HG03060 (cell line): Measurements from ENCODE around the gene SLC19A1.

Experiments used
- ATAC-seq: cut with Tn5 transposase; IDR thresholded peaks from one replicate; pipeline ENCODE4 v1.9.1; 2021; ENCODE audit warnings: low read depth, moderate number of reproducible peaks; ENCODE audit not compliant: unreplicated experiment

The SLC19A1 gene

GRCh38 chr21:45546636-45547544 is 4.7 kb upstream of the SLC19A1 start:
- ATAC-seq: no peak

- ATAC-seq: no peak
These were observed 3.7 kb upstream of the SLC19A1 start for GRCh38 chr21:45545691-45546531.

GRCh38 chr21:45545236-45545570 is 3.0 kb upstream of the SLC19A1 start:
- ATAC-seq: no peak

GRCh38 chr21:45544449-45545235 is 2.4 kb upstream of the SLC19A1 start:
- ATAC-seq: no peak

GRCh38 chr21:45543710-45544448 is 1.6 kb upstream of the SLC19A1 start:
- ATAC-seq: no peak

GRCh38 chr21:45543371-45543709 is 1.1 kb upstream of the SLC19A1 start:
- no peak for ATAC-seq

GRCh38 chr21:45542667-45543370 is 579 bp upstream of the SLC19A1 start:
- no peak for ATAC-seq

GRCh38 chr21:45541221-45542039 is 810 bp downstream of the SLC19A1 start:
- no peak for ATAC-seq

- ATAC-seq: no peak
These were observed 1.7 kb downstream of the SLC19A1 start for GRCh38 chr21:45540601-45540970.

GRCh38 chr21:45539796-45540600 is 2.2 kb downstream of the SLC19A1 start:
- ATAC-seq: no peak

GRCh38 chr21:45539046-45539795 is 3.0 kb downstream of the SLC19A1 start:
- ATAC-seq: no peak

- no peak for ATAC-seq
These were observed 3.7 kb downstream of the SLC19A1 start for GRCh38 chr21:45538381-45539045.

GRCh38 chr21:45537746-45538291 is 4.4 kb downstream of the SLC19A1 start:
- no peak for ATAC-seq

GRCh38 chr21:45537111-45537745 is 5.0 kb downstream of the SLC19A1 start:
- no peak for ATAC-seq

GRCh38 chr21:45536301-45537081 is 5.7 kb downstream of the SLC19A1 start:
- ATAC-seq: no peak
